Neural cell (in vitro differentiated cells): Measurements from ENCODE around the gene MARK2. TPM values are rescaled to one million over a fixed set of nuclear protein-coding genes. Genes with fewer than 3 reads are reported as not detected.
"Not testable (repeated sequence)": the region's sequence is repeated elsewhere in the genome, so short reads cannot be mapped to it uniquely, and the experiment has no call there.

Experiments
- H2AFZ ChIP-seq: fragments of 200-600, 300-800 bp; sonication (generic), shearing (Covaris generic); 2 replicates; pipeline ENCODE4 v1.6.0; 2014; ENCODE audit warnings: low read depth, mild to moderate bottlenecking, antibody characterized with exemption, low read length, moderate library complexity
- H3F3A ChIP-seq: fragments of 200-600 bp; shearing (Covaris generic); 2 replicates; pipeline ENCODE4 v1.6.1; 2016; ENCODE audit warnings: mild to moderate bottlenecking, moderate library complexity, mixed read lengths, antibody characterized with exemption, low read length; ENCODE audit not compliant: insufficient read depth, poor library complexity, severe bottlenecking
- H3K27ac ChIP-seq: fragments of 200-600, 300-800 bp; sonication (generic), shearing (Covaris generic); 2 replicates; pipeline ENCODE4 v1.5.1; 2014; ENCODE audit warnings: mild to moderate bottlenecking, low read length, moderate library complexity
- H3K27me3 ChIP-seq: fragments of 300-800, 200-600 bp; sonication (generic), shearing (Covaris generic); 2 replicates; pipeline ENCODE4 v1.6.0; 2014; ENCODE audit warnings: mild to moderate bottlenecking, low read depth, low read length, moderate library complexity; ENCODE audit not compliant: insufficient read depth
- H3K36me3 ChIP-seq: fragments of 300-800, 200-600 bp; sonication (generic), shearing (Covaris generic); 2 replicates; pipeline ENCODE4 v1.5.1; 2014; ENCODE audit warnings: mild to moderate bottlenecking, antibody characterized with exemption, low read length, moderate library complexity; ENCODE audit not compliant: insufficient read depth
- H3K4me2 ChIP-seq: fragments of 300-800, 200-600 bp; sonication (generic), shearing (Covaris generic); 2 replicates; pipeline ENCODE4 v1.6.0; 2014; ENCODE audit warnings: mild to moderate bottlenecking, low read length
- H3K4me3 ChIP-seq: fragments of 300-800, 200-600 bp; sonication (generic), shearing (Covaris generic); 2 replicates; pipeline ENCODE4 v1.5.1; 2014; ENCODE audit warnings: mild to moderate bottlenecking, low read length, moderate library complexity
- H3K79me2 ChIP-seq: fragments of 200-600 bp; shearing (Covaris generic); replicated peaks from 2 replicates; pipeline ENCODE4 v1.6.0; 2014; ENCODE audit warnings: mild to moderate bottlenecking, low read length, moderate library complexity; ENCODE audit not compliant: insufficient read depth
- H3K9ac ChIP-seq: fragments of 300-800, 200-600 bp; sonication (generic), shearing (Covaris generic); 2 replicates; pipeline ENCODE4 v1.6.1; 2016; ENCODE audit warnings: mild to moderate bottlenecking, low read length, mixed read lengths
- H3K9me2 ChIP-seq: fragments of 200-600 bp; shearing (Covaris generic); 2 replicates; pipeline ENCODE4 v1.6.1; 2016; ENCODE audit warnings: mild to moderate bottlenecking, low read length, mixed read lengths; ENCODE audit not compliant: insufficient read depth
- H3K9me3 ChIP-seq: fragments of 200-600, 300-800 bp; sonication (generic), shearing (Covaris generic); 2 replicates; pipeline ENCODE4 v1.6.1; 2016; ENCODE audit warnings: mild to moderate bottlenecking, mixed run types, low read length, moderate library complexity, mixed read lengths
- H4K20me1 ChIP-seq: fragments of 200-600 bp; shearing (Covaris generic); 2 replicates; pipeline ENCODE4 v1.6.1; 2016; ENCODE audit warnings: mild to moderate bottlenecking, mixed run types; ENCODE audit not compliant: insufficient read depth
- CTCF ChIP-seq: fragments of 450-650 bp; IDR thresholded peaks from 2 replicates; pipeline ENCODE4 v1.5.1; 2014; ENCODE audit warnings: antibody characterized with exemption, mild to moderate bottlenecking, moderate library complexity; ENCODE audit not compliant: poor library complexity, severe bottlenecking
- EP300 ChIP-seq: fragments of 450-650 bp; conservative IDR thresholded peaks from 2 replicates; pipeline ENCODE4 v1.6.1; 2014; ENCODE audit warnings: antibody characterized with exemption, mild to moderate bottlenecking, moderate library complexity; ENCODE audit not compliant: poor library complexity, severe bottlenecking
- EZH2 ChIP-seq: fragments of 200-600, 300-800 bp; shearing (Covaris generic), sonication (generic); IDR thresholded peaks from 2 replicates; pipeline ENCODE4 v1.6.1; 2014; ENCODE audit warnings: antibody characterized with exemption, low read length, borderline replicate concordance, mild to moderate bottlenecking; ENCODE audit not compliant: insufficient read depth, poor library complexity, severe bottlenecking
- MXI1 ChIP-seq: fragments of 450-650 bp; conservative IDR thresholded peaks from 2 replicates; pipeline ENCODE4 v1.6.1; 2014; ENCODE audit warnings: antibody characterized with exemption, mild to moderate bottlenecking; ENCODE audit not compliant: poor library complexity, severe bottlenecking
- POLR2AphosphoS5 ChIP-seq: IDR thresholded peaks from 2 replicates; pipeline ENCODE4 v1.6.1; 2012
- RAD21 ChIP-seq: fragments of 450-650 bp; conservative IDR thresholded peaks from 2 replicates; pipeline ENCODE4 v1.6.1; 2014; ENCODE audit warnings: antibody characterized with exemption, mild to moderate bottlenecking, moderate library complexity
- REST ChIP-seq: IDR thresholded peaks from 2 replicates; pipeline ENCODE4 v1.6.1; 2012; ENCODE audit warnings: borderline replicate concordance
- SMC3 ChIP-seq: fragments of 450-650 bp; conservative IDR thresholded peaks from 2 replicates; pipeline ENCODE4 v1.6.1; 2014; ENCODE audit warnings: antibody characterized with exemption, mild to moderate bottlenecking, moderate library complexity; ENCODE audit not compliant: poor library complexity
- TAF1 ChIP-seq: IDR thresholded peaks from 2 replicates; pipeline ENCODE4 v1.6.1; 2012; ENCODE audit warnings: low read depth
- polyA plus RNA-seq: library from polyadenylated mRNA; depleted of rRNA; stranded (reverse); fragments of >200 nt; gene quantifications from 2 replicates; pipeline ENCODE4 v1.2.3, GENCODE V29; 2014

The MARK2 gene
- polyA plus RNA-seq, 1 donor from 2014 or later: 11.3 TPM

- Histone ChIP-seq H3K79me2 (peaks cover 4% of the 10 kb centered on the region), H3K27ac (no peak overlapping the region), H3K36me3 (no peaks in the 10 kb centered on the region), H3K9me2 (no peaks in the 10 kb centered on the region), H2AFZ (no peak overlapping the region), H3F3A (no peaks in the 10 kb centered on the region), H3K9ac (no peak overlapping the region), H3K27me3 (no peaks in the 10 kb centered on the region), H3K4me2 (no peak overlapping the region), H3K9me3 (no peaks in the 10 kb centered on the region), H4K20me1 (no peaks in the 10 kb centered on the region), H3K4me3 (no peak overlapping the region)
- TF ChIP-seq CTCF (no peak), REST (no peak), EZH2 (no peak), TAF1 (no peak), SMC3 (no peak), MXI1 (no peak), POLR2AphosphoS5 (no peak), EP300 (no peak), RAD21 (no peak)
Measured at GRCh38 chr11:63862923-63863322, 24.0 kb downstream of the MARK2 start.

GRCh38 chr11:63863620-63864019 is 24.7 kb downstream of the MARK2 start:
- not testable (repeated sequence) for H3K4me2 ChIP-seq, H3K4me3 ChIP-seq, H3K27ac ChIP-seq, H4K20me1 ChIP-seq, H3K9me3 ChIP-seq, H2AFZ ChIP-seq, H3K9me2 ChIP-seq, H3K27me3 ChIP-seq, H3F3A ChIP-seq, H3K79me2 ChIP-seq, H3K9ac ChIP-seq, H3K36me3 ChIP-seq

DNA sequence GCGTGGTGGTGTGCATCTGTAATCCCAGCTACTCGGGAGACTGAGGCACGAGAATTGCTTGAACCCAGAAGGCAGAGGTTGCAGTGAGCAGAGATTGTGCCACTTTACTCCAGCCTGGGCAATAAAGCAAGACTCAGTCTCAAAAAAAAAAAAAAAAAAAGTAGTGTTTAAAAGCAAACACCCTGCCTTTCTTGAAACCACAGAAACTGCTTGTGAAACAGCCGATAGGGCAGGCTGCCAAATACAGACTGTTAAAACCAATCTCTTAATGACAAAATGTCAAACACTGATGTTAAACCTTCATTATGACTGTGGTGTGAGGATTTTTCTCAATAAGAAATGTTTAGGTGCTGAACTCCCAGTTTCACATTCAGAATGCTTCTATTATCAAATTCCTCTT is 27.3 kb downstream of the MARK2 start:
- Histone ChIP-seq H3K9me3 (no peaks in the 10 kb centered on the region), H3K79me2 (peaks cover 15% of the 10 kb centered on the region), H3K4me3 (no peak overlapping the region), H3F3A (no peaks in the 10 kb centered on the region), H2AFZ (no peak overlapping the region), H3K36me3 (no peaks in the 10 kb centered on the region), H4K20me1 (no peaks in the 10 kb centered on the region), H3K9me2 (no peaks in the 10 kb centered on the region), H3K27me3 (no peaks in the 10 kb centered on the region), H3K27ac (no peak overlapping the region), H3K9ac (no peak overlapping the region), H3K4me2 (no peak overlapping the region)
- TF ChIP-seq POLR2AphosphoS5 (no peak), MXI1 (no peak), EP300 (no peak)
